Breast epithelium (tissue), 4 donors: ENCODE measurements around the gene SPOCK1. TPM values are rescaled to one million over a fixed set of nuclear protein-coding genes. Genes with fewer than 3 reads are reported as not detected.
A peak's percentile ranks its signal among the peaks of the same experiment; 100 is the strongest.

Experiments used
- DNase-seq, 2 donors: peaks; one replicate each; pipeline ENCODE4 v3.0.0-alpha.2; 2019; ENCODE audit warnings: low spot score in 2 of 2
- H3K27ac ChIP-seq, 2 donors: fragments of 200-600 bp; sonication (generic) in 1 of 2; one replicate each; pipeline ENCODE4 v1.5.1; 2016 to 2019; ENCODE audit warnings: mild to moderate bottlenecking in 1 of 2
- H3K27me3 ChIP-seq, 2 donors: fragments of 200-600 bp; sonication (generic) in 1 of 2; one replicate each; pipeline versions ENCODE4 v1.5.1 to v1.6.0; 2017 to 2019; ENCODE audit warnings: control low read depth in 1 of 2, mild to moderate bottlenecking in 1 of 2
- H3K36me3 ChIP-seq: fragments of 200-600 bp; one replicate; pipeline ENCODE4 v1.5.1; 2019
- H3K4me1 ChIP-seq, 2 donors: fragments of 200-600 bp; sonication (generic); one replicate each; pipeline ENCODE4 v1.5.1; 2016 to 2019; ENCODE audit warnings: control low read depth in 1 of 2
- H3K4me3 ChIP-seq, 3 donors: fragments of 200-600 bp; sonication (generic); 1 replicate in 2 of 3; 2 replicates in 1 of 3; pipeline ENCODE4 v1.5.1; 2016 to 2019; ENCODE audit warnings: mild to moderate bottlenecking in 3 of 3, moderate library complexity in 2 of 3
- H3K9me3 ChIP-seq, 2 donors: fragments of 200-600 bp; sonication (generic) in 1 of 2; one replicate each; pipeline ENCODE4 v1.5.1; 2016 to 2019; ENCODE audit warnings: control low read depth in 1 of 2
- POLR2A ChIP-seq: fragments of 450-650 bp; IDR thresholded peaks from one replicate; pipeline ENCODE4 v1.6.1; 2016; ENCODE audit warnings: antibody characterized with exemption, mild to moderate bottlenecking, moderate library complexity
- POLR2AphosphoS5 ChIP-seq, 3 donors: sonication (generic); formaldehyde crosslinking; IDR thresholded peaks; one replicate each; pipeline ENCODE4 v1.6.1; 2017; ENCODE audit warnings: antibody characterized with exemption in 3 of 3
- intact Hi-C: fragments of 100-400 bp; cut with DNase I; formaldehyde crosslinking; loops from one replicate; pipeline ENCODE4 v1.15.1; 2023; ENCODE audit warnings: low total_unique reads
- total RNA-seq, 3 donors: library from RNA; depleted of rRNA; stranded (reverse); fragments of >200 nt; gene quantifications; one replicate each; pipeline ENCODE4 v1.1.0, GENCODE V29; 2016
- TF ChIP-seq, protein P1 (sequence below), 3 donors: fragments of 450-650 bp; IDR thresholded peaks; one replicate each; pipeline ENCODE4 v1.5.1; 2016 to 2017; ENCODE audit warnings: antibody characterized with exemption in 3 of 3, mild to moderate bottlenecking in 3 of 3, moderate library complexity in 3 of 3

Gene SPOCK1
- total RNA-seq, 3 donors from 2014 or later, result 14.5 to 52.0 (median 24.3) TPM

DNA sequence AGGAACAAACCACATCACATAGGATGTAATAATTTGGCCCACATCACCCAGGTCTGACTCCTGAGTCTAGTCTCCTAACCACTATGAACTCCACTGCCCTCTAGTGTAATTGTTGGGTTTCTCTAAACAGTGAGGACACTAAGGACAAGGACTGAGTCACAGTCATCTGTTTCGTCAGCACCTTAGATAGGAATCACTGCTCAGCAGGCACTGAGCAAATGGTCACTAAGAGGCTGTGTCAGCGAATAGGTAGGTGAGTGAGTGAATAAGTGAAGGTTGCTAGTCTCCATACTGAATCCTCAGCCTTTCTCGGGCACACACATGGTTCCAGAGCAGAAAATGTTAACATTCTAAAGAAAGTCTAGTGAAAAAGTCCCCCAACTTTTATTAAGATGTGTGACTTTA, 278.6 kb downstream of the SPOCK1 start:
- TF ChIP-seq POLR2A, result no peak
- TF ChIP-seq, protein P1, sequence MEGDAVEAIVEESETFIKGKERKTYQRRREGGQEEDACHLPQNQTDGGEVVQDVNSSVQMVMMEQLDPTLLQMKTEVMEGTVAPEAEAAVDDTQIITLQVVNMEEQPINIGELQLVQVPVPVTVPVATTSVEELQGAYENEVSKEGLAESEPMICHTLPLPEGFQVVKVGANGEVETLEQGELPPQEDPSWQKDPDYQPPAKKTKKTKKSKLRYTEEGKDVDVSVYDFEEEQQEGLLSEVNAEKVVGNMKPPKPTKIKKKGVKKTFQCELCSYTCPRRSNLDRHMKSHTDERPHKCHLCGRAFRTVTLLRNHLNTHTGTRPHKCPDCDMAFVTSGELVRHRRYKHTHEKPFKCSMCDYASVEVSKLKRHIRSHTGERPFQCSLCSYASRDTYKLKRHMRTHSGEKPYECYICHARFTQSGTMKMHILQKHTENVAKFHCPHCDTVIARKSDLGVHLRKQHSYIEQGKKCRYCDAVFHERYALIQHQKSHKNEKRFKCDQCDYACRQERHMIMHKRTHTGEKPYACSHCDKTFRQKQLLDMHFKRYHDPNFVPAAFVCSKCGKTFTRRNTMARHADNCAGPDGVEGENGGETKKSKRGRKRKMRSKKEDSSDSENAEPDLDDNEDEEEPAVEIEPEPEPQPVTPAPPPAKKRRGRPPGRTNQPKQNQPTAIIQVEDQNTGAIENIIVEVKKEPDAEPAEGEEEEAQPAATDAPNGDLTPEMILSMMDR (IDR thresholded peaks at IDR 0.05), result peak in 2 of 3 donors; percentile 15 to 34
- TF ChIP-seq POLR2AphosphoS5 (IDR thresholded peaks at IDR 0.05), result no peak
- no peak overlapping the region for H3K4me3 ChIP-seq

DNA sequence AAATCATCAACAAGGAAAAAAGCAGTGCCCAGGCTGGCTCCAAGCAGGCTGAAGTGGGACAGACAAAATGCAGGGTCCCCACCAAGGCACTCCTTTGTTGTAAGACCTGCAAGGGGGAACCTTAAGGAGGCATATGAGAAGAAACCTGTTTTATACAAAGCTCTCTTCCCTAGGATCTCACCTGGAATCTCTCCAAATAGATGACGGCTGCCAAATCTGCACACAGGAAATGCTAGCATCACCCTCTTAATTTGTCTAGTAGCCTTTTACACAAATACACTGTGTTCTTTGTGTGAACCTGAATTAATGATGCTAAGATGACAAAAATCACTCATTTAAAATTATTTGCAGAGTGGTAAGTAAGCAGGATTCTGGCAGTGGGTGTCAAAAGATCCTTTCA, 280.2 kb downstream of the SPOCK1 start:
- Histone ChIP-seq H3K9me3 (no peaks in the 10 kb centered on the region), H3K27me3 (no peaks in the 10 kb centered on the region), H3K36me3 (no peaks in the 10 kb centered on the region), H3K4me1 (no peaks in the 10 kb centered on the region), H3K27ac (no peak overlapping the region), H3K4me3 (no peak overlapping the region)
- intact Hi-C loops, result no loop called here
- TF ChIP-seq POLR2A (no peak), POLR2AphosphoS5 (IDR thresholded peaks at IDR 0.05) (no peak)
- TF ChIP-seq, protein P1 (IDR thresholded peaks at IDR 0.05), result no peak
- DNase-seq, result no peak

More for the DNA sequence above, 278.6 kb downstream of the SPOCK1 start:
- intact Hi-C loops, result no loop called here
- H3K9me3 ChIP-seq, result no peaks in the 10 kb centered on the region
- no peak overlapping the region for H3K27ac ChIP-seq
- no peaks in the 10 kb centered on the region for H3K27me3 ChIP-seq
- DNase-seq, result no peak
- no peaks in the 10 kb centered on the region for H3K4me1 ChIP-seq
- H3K36me3 ChIP-seq, result no peaks in the 10 kb centered on the region

DNA sequence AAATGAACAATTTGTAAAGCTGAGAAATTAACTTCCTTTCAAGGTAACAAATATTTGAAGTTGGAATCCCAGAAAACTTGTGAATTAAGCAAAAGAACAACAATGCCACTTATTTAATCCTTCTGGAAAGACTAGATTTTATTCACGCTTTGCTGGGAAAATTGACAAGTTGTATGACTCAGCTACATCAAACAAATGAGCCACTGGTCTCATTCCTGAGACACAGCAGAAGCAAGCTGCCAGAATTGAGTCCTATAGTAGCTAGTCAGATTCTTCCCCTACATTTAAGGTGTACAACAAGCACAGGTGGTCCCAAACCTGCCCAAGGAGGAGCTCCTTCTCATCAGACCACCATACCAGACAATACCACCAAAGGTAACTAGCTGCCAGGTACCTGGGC, 280.7 kb downstream of the SPOCK1 start:
- H3K4me3 ChIP-seq, result no peak overlapping the region
- H3K36me3 ChIP-seq, result no peaks in the 10 kb centered on the region

DNA sequence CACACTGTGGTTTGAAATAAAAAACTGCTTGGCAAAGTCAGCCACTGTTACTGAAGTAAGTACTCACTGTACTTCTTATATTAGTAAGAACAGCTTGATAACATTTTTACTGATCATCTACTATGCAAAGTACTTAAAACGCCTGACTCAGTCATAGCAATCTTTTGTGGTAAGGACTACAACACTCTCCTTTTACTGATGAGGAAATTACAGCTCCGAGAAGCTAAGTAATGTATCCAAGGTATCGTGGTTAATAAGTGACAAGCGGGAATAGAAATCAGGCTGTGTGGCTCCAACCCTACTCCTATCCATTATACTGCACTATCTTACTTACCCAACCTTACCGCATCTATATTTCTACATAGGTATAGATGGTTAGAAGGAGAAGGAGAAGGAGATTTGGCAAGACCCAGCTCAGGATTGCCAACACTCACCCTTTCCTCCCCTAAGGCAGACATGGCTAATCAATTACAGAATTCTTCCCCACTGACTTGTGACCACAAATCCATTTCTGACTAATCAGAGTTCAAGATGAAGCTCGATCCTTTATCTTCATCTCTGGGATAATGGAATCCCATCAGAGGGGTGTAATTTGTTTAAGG, 281.4 kb downstream of the SPOCK1 start:
- Histone ChIP-seq H3K27ac (no peak overlapping the region), H3K4me3 (no peak overlapping the region), H3K9me3 (no peaks in the 10 kb centered on the region), H3K4me1 (no peaks in the 10 kb centered on the region), H3K36me3 (no peaks in the 10 kb centered on the region), H3K27me3 (no peaks in the 10 kb centered on the region)
- no peak for DNase-seq
- intact Hi-C loops, result no loop called here
- TF ChIP-seq POLR2A (no peak), POLR2AphosphoS5 (IDR thresholded peaks at IDR 0.05) (no peak)
- TF ChIP-seq, protein P1 (IDR thresholded peaks at IDR 0.05), result no peak

More for the DNA sequence above, 280.7 kb downstream of the SPOCK1 start:
- Histone ChIP-seq H3K9me3 (no peaks in the 10 kb centered on the region), H3K4me1 (no peaks in the 10 kb centered on the region), H3K27ac (no peak overlapping the region), H3K27me3 (no peaks in the 10 kb centered on the region)
- intact Hi-C loops, result no loop called here
- TF ChIP-seq, protein P1 (IDR thresholded peaks at IDR 0.05), result no peak
- no peak for DNase-seq

DNA sequence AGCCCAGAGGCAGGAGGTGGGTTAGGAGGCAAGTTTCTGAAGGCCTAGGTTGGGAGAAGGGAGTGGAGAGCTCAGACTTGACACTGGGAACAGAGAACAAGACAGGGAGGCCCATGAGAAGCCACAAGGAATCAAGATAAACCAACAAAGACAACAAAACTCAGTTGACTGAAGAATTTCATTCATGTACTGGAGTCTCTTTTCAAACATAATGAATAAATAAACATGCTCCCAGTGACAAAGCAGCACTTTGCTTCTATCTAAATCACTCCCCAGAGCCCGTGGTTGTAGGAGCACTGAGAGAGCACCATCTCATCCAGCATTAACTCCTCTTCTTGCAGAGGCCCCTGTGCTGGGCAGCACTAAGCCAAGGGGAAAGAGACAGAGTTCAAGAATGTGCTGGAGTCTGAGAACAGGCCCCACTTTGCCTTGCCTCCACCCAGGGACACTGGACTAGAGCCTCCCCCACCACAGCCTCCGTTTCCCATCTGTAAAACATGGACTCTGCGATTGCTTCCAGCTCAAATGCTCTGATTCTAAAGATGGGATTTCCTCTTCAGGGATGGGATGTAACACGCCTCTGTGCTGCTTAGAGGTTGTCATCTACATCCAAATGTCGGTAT, 282.0 kb downstream of the SPOCK1 start:
- H3K9me3 ChIP-seq, result no peaks in the 10 kb centered on the region
- H3K27me3 ChIP-seq, result no peaks in the 10 kb centered on the region
- no peaks in the 10 kb centered on the region for H3K36me3 ChIP-seq
- TF ChIP-seq POLR2A, result no peak
- TF ChIP-seq POLR2AphosphoS5 (IDR thresholded peaks at IDR 0.05), result no peak
- TF ChIP-seq, protein P1 (IDR thresholded peaks at IDR 0.05), result no peak
- intact Hi-C loops, result no loop called here
- no peak overlapping the region for H3K4me3 ChIP-seq
- H3K4me1 ChIP-seq, result no peaks in the 10 kb centered on the region
- H3K27ac ChIP-seq, result no peak overlapping the region
- DNase-seq, result no peak
